Natural killer cell treated with Interleukin-12 subunit alpha and Interleukin-12 subunit beta and Interleukin-15 and Interleukin-18, amount 100 ng/mL, for 72 hours (primary cell): ENCODE data around the gene GABRG2. TPM values are rescaled to one million over a fixed set of nuclear protein-coding genes. Genes with fewer than 3 reads are reported as not detected.

Experiments used
- total RNA-seq, 2 donors: library from RNA; stranded (reverse); gene quantifications; one replicate each; pipeline ENCODE4 v1.2.3, GENCODE V29; 2022

The GABRG2 gene
- total RNA-seq, 2 donors from 2014 or later, result 1.6 TPM; not detected in 1

Other genes starting within 250 kb of the GABRG2 start
- not detected for gene GABRA1, start 219.7 kb upstream of the GABRG2 start, total RNA-seq